Ishikawa (cell line): ENCODE results near the gene ACP1.

Source experiments
- CEBPB ChIP-seq: IDR thresholded peaks from 2 replicates; pipeline ENCODE4 v1.6.1; 2012
- CREB1 ChIP-seq: IDR thresholded peaks from 2 replicates; pipeline ENCODE4 v1.6.1; 2012; ENCODE audit warnings: low read depth
- EGR1 ChIP-seq: IDR thresholded peaks from 2 replicates; pipeline ENCODE4 v1.6.1; 2012
- EP300 ChIP-seq: IDR thresholded peaks from 2 replicates; pipeline ENCODE4 v1.6.1; 2012; ENCODE audit warnings: borderline replicate concordance
- FOXM1 ChIP-seq: IDR thresholded peaks from 2 replicates; pipeline ENCODE4 v1.6.1; 2012; ENCODE audit warnings: low read depth, borderline replicate concordance
- NFIC ChIP-seq: IDR thresholded peaks from 2 replicates; pipeline ENCODE4 v1.6.1; 2012
- RAD21 ChIP-seq: IDR thresholded peaks from 2 replicates; pipeline ENCODE4 v1.6.1; 2012; ENCODE audit warnings: low read depth
- TAF1 ChIP-seq: IDR thresholded peaks from 2 replicates; pipeline ENCODE4 v1.6.1; 2012; ENCODE audit warnings: low read depth, mild to moderate bottlenecking
- TCF12 ChIP-seq: IDR thresholded peaks from 2 replicates; pipeline ENCODE4 v1.6.1; 2012; ENCODE audit warnings: low read depth
- TEAD4 ChIP-seq: IDR thresholded peaks from 2 replicates; pipeline ENCODE4 v1.6.1; 2012
- USF1 ChIP-seq: IDR thresholded peaks from 2 replicates; pipeline ENCODE4 v1.6.1; 2012
- YY1 ChIP-seq: IDR thresholded peaks from 2 replicates; pipeline ENCODE4 v1.6.1; 2012; ENCODE audit warnings: low read depth
- ZBTB7A ChIP-seq: IDR thresholded peaks from 2 replicates; pipeline ENCODE4 v1.6.1; 2012; ENCODE audit warnings: low read depth
- TF ChIP-seq, protein P1 (sequence below): IDR thresholded peaks from 2 replicates; pipeline ENCODE4 v1.6.1; 2012; ENCODE audit warnings: low read depth, mild to moderate bottlenecking
- TF ChIP-seq, protein P2 (sequence below): IDR thresholded peaks from 2 replicates; pipeline ENCODE4 v1.6.1; 2012

Gene ACP1

DNA sequence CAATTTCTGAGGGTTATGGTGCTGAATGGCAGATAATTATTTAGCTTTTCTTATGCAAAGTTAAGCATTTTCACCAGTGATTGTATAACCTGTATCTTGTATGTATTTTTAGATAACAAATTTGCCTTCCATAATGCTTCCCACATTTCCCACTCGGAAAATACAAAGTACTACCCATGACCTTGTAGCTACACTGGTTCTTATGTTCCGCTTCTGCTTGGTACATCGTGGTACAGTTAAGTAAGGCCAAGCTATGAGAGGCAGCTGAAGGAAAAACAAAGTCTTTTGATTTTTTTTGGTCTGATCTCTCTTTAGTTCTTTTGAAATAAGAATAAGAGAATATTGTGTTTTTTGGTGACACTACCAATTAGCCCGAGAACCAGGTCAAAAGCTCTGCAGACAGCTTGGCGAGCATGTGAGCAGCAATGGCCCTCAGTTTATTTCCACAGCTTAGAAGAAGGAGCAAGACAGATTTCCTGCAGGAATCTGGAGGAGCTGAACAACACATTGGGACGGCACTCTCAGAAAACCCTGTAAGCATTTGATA, 27.7 kb upstream of the ACP1 start:
- no peak for TF ChIP-seq ZBTB7A
- TF ChIP-seq CREB1, result no peak
- no peak for TF ChIP-seq USF1
- no peak for TF ChIP-seq EGR1
- no peak for TF ChIP-seq NFIC
- no peak for TF ChIP-seq YY1
- no peak for TF ChIP-seq TAF1
- TF ChIP-seq RAD21, result no peak
- TF ChIP-seq EP300, result no peak
- no peak for TF ChIP-seq TCF12
- TF ChIP-seq, protein P1, sequence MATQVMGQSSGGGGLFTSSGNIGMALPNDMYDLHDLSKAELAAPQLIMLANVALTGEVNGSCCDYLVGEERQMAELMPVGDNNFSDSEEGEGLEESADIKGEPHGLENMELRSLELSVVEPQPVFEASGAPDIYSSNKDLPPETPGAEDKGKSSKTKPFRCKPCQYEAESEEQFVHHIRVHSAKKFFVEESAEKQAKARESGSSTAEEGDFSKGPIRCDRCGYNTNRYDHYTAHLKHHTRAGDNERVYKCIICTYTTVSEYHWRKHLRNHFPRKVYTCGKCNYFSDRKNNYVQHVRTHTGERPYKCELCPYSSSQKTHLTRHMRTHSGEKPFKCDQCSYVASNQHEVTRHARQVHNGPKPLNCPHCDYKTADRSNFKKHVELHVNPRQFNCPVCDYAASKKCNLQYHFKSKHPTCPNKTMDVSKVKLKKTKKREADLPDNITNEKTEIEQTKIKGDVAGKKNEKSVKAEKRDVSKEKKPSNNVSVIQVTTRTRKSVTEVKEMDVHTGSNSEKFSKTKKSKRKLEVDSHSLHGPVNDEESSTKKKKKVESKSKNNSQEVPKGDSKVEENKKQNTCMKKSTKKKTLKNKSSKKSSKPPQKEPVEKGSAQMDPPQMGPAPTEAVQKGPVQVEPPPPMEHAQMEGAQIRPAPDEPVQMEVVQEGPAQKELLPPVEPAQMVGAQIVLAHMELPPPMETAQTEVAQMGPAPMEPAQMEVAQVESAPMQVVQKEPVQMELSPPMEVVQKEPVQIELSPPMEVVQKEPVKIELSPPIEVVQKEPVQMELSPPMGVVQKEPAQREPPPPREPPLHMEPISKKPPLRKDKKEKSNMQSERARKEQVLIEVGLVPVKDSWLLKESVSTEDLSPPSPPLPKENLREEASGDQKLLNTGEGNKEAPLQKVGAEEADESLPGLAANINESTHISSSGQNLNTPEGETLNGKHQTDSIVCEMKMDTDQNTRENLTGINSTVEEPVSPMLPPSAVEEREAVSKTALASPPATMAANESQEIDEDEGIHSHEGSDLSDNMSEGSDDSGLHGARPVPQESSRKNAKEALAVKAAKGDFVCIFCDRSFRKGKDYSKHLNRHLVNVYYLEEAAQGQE, result no peak
- no peak for TF ChIP-seq FOXM1
- TF ChIP-seq, protein P2, sequence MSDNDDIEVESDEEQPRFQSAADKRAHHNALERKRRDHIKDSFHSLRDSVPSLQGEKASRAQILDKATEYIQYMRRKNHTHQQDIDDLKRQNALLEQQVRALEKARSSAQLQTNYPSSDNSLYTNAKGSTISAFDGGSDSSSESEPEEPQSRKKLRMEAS, result no peak
- TF ChIP-seq CEBPB, result no peak
- TF ChIP-seq TEAD4, result no peak

- TF ChIP-seq CREB1 (no peak), ZBTB7A (no peak), YY1 (no peak), USF1 (no peak), TEAD4 (no peak), RAD21 (no peak), TCF12 (no peak), FOXM1 (no peak), CEBPB (no peak), NFIC (no peak), EGR1 (no peak)
- TF ChIP-seq, protein P1, result no peak
- TF ChIP-seq, protein P2, result no peak
Measured at GRCh38 chr2:237878-238277, 26.9 kb upstream of the ACP1 start.

DNA sequence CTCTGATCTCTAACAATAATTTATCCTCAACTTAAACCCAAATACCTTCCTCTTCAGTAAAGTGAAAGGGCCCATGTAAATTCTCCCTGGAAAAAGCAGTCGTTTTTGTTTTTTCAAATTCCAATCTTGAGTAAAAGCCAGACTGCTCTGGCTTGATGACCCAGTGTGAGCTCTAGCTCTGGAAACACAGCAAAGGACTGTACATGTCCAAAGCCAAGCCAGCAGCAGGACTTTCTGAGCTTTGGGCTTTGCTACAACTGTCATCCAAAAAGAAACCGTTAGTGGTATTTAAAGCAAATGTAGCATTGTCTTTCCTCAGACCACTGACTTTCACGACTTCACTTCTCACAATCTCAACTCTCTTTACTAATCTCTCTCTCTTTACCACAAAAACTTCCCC, 26.3 kb upstream of the ACP1 start:
- TF ChIP-seq, protein P1, result no peak
- TF ChIP-seq CEBPB (no peak), EP300 (no peak), ZBTB7A (no peak), NFIC (no peak), FOXM1 (no peak), RAD21 (no peak), TCF12 (no peak), TEAD4 (no peak), CREB1 (no peak), EGR1 (no peak)
- TF ChIP-seq, protein P2, result no peak

GRCh38 chr2:238869-239268, 25.9 kb upstream of the ACP1 start:
- TF ChIP-seq TAF1, result no peak
- TF ChIP-seq RAD21, result no peak
- no peak for TF ChIP-seq CREB1
- TF ChIP-seq, protein P2, result no peak
- no peak for TF ChIP-seq ZBTB7A
- no peak for TF ChIP-seq CEBPB
- no peak for TF ChIP-seq NFIC
- TF ChIP-seq EP300, result no peak
- TF ChIP-seq, protein P1, result no peak
- TF ChIP-seq TEAD4, result no peak
- TF ChIP-seq YY1, result no peak
- no peak for TF ChIP-seq TCF12
- no peak for TF ChIP-seq EGR1
- no peak for TF ChIP-seq USF1
